ENCODE results near the gene CRYL1.

- no peak for TF ChIP-seq EZH2 (IDR thresholded peaks at IDR 0.05; ENCODE audit: borderline replicate concordance, low read length)
- TF ChIP-seq CTCF (conservative IDR thresholded peaks at IDR 0.05 in 1 of 2, IDR thresholded peaks at IDR 0.05 in 1 of 2; ENCODE audit: extremely low read depth in 1 of 2, insufficient read depth in 1 of 2, low read depth in 1 of 2, low read length in 2 of 2), result no peak
These were observed 12.1 kb downstream of the CRYL1 start for GRCh38 chr13:20513466-20513995.
